Myocyte (in vitro differentiated cells): ENCODE results near the gene ANTXR2. TPM values are rescaled to one million over a fixed set of nuclear protein-coding genes. Genes with fewer than 3 reads are reported as not detected.
A peak's percentile ranks its signal among the peaks of the same experiment; 100 is the strongest.
"Not testable (repeated sequence)": the region's sequence is repeated elsewhere in the genome, so short reads cannot be mapped to it uniquely, and the experiment has no call there.

Source experiments
- DNase-seq: peaks from one replicate; pipeline ENCODE4 v3.0.0-alpha.2; 2012; ENCODE audit warnings: low read depth
- total RNA-seq: library from RNA; depleted of rRNA; stranded (reverse); fragments of >200 nt; gene quantifications from 2 replicates; pipeline ENCODE4 v1.2.3, GENCODE V29; 2014

The ANTXR2 gene
- total RNA-seq, 1 donor from 2014 or later: 187 TPM

- DNase-seq: no peak
Measured at GRCh38 chr4:79922011-79922410, 151.0 kb downstream of the ANTXR2 start.

DNA sequence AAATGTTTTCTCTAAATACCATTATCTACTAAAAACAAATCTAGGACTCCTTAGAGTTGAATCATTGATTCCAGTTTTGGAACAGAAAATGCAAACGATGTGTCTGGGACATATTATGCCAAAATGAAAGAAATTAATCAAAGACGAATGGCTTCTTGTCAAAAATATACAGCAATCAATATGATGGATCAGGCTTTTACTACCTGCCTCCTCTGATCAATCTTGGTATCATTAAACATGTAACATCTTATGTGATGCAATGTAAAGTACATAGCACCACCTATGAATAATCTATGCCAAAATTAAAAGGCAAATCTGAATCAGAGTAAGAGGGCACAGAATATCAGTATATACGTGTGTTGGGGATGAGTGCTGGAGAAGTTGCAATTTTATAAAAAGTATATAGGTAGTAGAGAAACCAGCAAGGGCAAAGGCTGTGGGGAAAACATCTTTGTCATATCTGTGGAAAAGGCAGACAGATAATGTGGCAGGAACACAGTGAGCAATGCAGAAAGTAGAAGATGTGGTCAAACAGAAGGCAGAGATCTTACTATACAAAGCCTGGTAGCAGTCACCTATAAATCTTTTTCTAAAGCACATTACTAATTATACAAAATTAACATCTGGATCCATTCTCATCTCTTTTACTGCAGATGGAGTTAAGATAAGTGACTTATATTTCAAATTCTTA, 152.7 kb downstream of the ANTXR2 start:
- no peak for DNase-seq

DNA sequence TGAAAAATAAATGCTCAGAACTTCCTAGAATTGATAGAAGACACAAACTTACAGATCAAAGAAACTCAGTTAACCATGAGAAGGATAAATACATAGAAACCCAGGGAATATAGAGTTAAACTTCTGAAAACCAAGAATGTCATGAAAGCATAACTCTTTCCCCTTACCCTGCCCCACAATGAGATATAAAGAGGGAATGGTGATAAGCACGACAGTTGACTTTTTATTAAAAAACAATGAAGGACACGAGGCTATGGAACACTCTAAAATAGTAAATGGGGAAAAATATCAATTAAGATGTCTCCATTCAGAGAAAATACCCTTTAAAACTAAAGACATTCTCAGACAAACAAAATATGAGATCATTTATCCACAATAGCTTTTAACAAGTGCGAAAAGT, 154.7 kb downstream of the ANTXR2 start:
- no peak for DNase-seq

- peak; percentile 40 for DNase-seq
Measured at GRCh38 chr4:79917246-79917645, 155.8 kb downstream of the ANTXR2 start.

- DNase-seq: peak; percentile 15
Measured at GRCh38 chr4:79915246-79915645, 157.8 kb downstream of the ANTXR2 start.

GRCh38 chr4:79913581-79913980, 159.4 kb downstream of the ANTXR2 start:
- DNase-seq: peak; percentile 87

DNA sequence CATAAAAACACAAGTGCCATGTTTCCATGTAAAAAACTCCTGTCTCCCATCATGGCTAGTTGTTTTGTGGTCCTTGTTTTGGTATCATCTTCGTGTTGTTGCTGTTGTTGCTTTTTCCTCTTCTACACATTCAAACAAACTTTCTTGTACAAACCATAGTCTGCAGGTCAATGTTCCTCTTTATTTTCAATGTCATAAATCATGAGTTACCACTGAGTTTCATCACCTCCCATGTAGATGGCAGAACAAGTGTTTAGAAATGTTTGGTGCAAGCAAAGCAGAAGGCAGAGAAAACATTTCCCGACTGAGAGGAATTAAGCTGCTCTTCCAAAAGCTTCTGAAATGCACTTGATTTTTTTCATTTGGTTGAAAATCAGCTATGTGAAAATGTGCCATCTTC, 166.0 kb downstream of the ANTXR2 start:
- no peak for DNase-seq

DNA sequence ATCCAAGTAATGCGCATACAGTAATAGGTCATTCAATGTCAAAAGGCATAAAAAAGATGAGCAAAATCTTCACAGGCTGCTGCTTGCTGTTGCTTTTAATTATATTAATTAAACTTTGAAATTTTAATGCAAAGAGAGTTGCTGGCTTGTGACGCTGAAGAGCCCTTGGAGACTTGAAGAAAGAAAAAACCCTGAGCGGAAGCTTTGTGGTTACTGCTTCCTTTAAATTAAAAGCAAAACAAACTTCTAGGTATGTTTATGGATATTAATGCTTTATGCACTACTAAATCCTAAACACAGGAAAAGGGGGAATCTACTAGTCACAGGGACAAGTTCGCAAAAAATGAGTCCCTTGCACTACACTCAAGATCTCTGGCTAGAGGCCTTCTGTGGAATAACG, 166.7 kb downstream of the ANTXR2 start:
- DNase-seq: no peak

DNA sequence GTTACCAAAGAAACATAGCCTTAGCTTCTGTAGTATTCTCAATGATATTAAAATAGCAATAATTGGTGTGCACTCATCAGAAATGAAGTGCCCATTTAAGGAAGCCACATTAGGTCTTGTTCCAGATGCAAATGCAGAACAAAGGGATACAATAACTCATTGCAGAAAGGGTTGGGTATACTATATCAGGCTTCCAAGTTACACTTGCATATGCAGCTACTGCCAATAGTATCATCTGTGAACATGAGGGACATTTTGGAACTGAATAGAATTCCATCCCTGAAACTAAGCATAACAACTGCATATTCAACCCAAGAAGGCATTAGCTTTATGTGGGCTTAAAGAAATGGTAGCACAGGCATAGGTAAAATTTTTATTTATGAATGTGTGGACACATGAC, 167.8 kb downstream of the ANTXR2 start:
- no peak for DNase-seq

DNA sequence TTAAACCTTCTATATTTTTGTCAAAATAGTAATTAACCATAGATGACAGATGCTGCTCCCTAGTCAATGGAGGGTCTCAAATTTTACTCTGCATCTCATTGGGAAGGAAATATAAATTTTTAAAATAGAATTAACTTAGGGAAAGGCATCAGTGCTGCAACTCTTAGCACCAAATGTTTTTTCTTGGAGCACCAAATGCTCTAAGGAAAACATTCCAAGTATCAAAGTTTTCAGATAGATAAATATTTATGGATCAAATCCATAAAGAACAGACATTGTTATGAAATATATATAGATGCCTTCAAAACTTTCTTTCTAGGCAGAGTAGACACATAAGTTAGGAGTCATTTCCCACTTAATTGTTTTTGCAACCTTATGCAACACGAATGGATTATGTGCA, 168.7 kb downstream of the ANTXR2 start:
- DNase-seq: no peak

DNA sequence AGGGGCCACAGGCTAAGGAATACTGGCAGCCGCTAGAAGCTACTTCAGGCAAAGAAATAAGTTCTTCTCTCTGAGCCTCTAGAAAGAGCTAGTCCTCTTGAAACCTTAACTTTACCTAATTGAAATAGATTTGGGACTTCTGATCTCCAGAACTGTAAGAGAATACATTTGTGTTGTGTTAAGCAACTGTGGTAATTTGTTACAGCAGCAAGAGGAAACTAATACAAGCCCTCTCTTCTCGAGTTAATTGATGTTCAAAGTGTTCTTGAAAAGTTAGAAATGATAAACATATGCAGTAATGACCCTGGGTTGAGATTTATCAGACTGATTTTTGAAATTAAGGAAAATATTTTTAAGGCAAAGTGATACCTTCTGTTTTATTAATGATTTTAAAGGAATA, 172.8 kb downstream of the ANTXR2 start:
- no peak for DNase-seq

DNA sequence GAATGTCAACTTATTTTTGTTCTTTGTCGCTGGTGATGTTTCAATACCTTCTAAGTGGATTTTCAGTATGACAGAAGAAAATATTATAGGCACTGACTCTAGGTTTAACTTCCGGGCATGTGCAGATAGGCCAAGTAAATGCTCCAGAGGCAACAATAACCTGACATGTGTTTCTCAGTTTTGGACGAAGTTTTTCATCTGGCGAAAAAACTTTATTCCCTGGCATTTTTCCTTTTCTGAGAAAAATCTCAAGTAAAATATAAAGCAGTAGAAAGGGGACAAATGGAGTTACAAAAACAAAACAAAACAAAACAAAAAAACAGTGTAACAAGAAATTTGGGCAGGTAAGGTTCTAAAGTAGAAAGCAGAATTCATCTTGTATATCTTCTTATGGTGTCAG, 173.5 kb downstream of the ANTXR2 start:
- DNase-seq: no peak

DNA sequence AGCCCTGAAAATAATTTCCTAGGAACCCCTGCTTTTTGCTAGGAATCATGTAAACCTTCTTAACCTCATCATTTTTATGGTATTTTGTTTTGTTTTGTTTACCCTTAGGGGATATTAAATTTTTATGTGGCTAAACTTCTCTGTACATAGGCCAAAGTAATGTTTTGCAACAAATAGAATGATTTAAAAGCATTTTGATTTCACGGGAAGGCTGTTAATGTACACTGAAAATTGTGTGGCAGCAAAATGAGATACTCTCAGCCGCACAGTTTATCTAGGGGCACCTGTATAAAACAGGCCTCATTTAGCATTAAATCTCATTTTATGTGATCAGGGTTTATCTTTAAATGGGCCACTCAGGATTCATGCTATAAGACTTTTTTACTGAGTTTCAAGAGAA, 175.0 kb downstream of the ANTXR2 start:
- no peak for DNase-seq

DNA sequence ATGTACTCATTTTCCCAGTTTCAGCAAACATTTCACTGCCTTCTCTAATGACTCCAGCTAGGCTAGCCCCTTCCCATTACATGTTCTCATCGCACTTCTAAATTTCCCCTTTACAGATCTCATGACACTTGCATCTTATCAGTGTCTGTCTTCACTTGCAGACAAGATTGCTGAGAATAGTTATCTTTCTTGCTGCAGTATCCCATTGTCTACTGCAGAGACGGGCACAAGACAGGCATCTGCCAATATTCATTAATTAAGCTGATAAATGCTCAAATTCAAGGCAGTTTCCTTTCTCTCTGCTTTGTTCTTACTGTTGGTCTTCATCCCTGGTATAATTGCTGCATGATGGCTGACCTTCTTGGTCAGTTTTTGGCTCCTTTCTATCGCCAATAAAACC, 175.9 kb downstream of the ANTXR2 start:
- no peak for DNase-seq

- DNase-seq: no peak
Measured at GRCh38 chr4:79893456-79893855, 179.6 kb downstream of the ANTXR2 start.

- not testable (repeated sequence) for DNase-seq
Measured at GRCh38 chr4:79889026-79889425, 184.0 kb downstream of the ANTXR2 start.

- DNase-seq: no peak
Measured at GRCh38 chr4:79886557-79886956, 186.5 kb downstream of the ANTXR2 start.

GRCh38 chr4:79886021-79886420, 187.0 kb downstream of the ANTXR2 start:
- no peak for DNase-seq

GRCh38 chr4:79883290-79883689, 189.7 kb downstream of the ANTXR2 start:
- no peak for DNase-seq

GRCh38 chr4:79882806-79883205, 190.2 kb downstream of the ANTXR2 start:
- no peak for DNase-seq

DNA sequence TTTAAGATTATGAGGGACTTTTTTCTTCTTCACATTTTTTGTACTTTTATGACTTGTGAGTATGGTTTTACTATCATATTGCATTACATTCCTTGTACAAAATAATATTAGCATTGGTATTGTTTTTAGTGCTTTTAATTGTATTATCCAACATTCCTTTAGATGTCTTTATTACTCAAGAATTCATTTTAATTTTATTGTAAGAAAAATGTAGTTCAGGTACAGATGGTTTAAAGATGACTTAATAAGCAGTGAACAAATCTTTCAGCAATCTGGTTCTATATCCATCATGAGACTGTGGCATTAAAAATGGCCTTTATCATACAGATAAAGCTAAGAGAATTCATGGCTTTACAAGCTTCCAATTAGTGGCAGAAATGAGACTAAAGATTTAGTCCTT, 191.6 kb downstream of the ANTXR2 start:
- DNase-seq: no peak

DNA sequence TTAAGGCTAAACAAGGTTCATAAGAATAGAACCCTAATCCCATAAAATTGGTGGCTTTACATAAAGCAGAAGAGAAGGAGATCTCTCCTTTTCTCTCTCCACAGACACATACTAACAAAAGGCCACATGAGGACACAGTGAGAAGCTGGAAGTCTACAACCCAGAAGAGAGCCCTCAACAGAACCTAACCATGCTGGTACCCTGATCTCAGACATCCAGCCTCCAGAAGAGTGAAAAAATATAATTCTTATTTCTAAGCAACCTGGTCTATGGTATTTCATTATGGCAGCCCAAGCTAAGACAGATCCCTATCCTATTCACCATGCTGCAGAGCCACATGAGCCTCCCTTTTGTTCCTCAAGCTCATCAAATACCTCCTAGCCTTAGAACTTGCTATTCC, 195.5 kb downstream of the ANTXR2 start:
- no peak for DNase-seq

- DNase-seq: no peak
Measured at GRCh38 chr4:79875344-79875899, 197.6 kb downstream of the ANTXR2 start.
